Measurements from ENCODE around the gene MSI2. TPM values are rescaled to one million over a fixed set of nuclear protein-coding genes. Genes with fewer than 3 reads are reported as not detected.

MSI2 gene
- total RNA-seq, 2 experiments from 2014 or later: 107 to 111 TPM

GRCh38 chr17:57251211-57251787 is 5.0 kb upstream of the MSI2 start:
- no peak overlapping the region for H3K27ac Mint-ChIP-seq

GRCh38 chr17:57253362-57254065 is 2.8 kb upstream of the MSI2 start:
- Mint-ChIP-seq H3K9me3 (peaks cover 4% of the 10 kb centered on the region), H3K4me1 (peaks cover 24% of the 10 kb centered on the region), H3K36me3 (ENCODE audit: low read depth) (peaks cover 10% of the 10 kb centered on the region), H3K27me3 (peaks cover 11% of the 10 kb centered on the region), H3K4me3 (no peak overlapping the region), H3K27ac (no peak overlapping the region)
- POLR2A ChIA-PET: no interaction called here
- DNase-seq: no peak
- CTCF ChIA-PET: interaction anchor here (2.7 kb wide), 1 partner anchor 10 kb away, joined by 21 read pairs; no protein-coding TSS in a partner anchor

More at GRCh38 chr17:57251211-57251787, 5.0 kb upstream of the MSI2 start:
- Mint-ChIP-seq H3K4me1 (peaks cover 19% of the 10 kb centered on the region), H3K27me3 (peaks cover 14% of the 10 kb centered on the region), H3K4me3 (no peak overlapping the region), H3K36me3 (ENCODE audit: low read depth) (no peaks in the 10 kb centered on the region), H3K9me3 (peaks cover 4% of the 10 kb centered on the region)
- no peak for DNase-seq
- ChIA-PET POLR2A (interaction anchor here (1.2 kb wide), 1 partner anchor 8 kb away, joined by 3 read pairs; no protein-coding TSS in a partner anchor), CTCF (interaction anchor here (1.2 kb wide), 1 partner anchor 8 kb away, joined by 4 read pairs; no protein-coding TSS in a partner anchor)

GRCh38 chr17:57255182-57255775 is 1.0 kb upstream of the MSI2 start:
- peak overlapping the region; percentile 84 for H3K4me3 Mint-ChIP-seq
- H3K27ac Mint-ChIP-seq: peak overlapping the region; percentile 75
- peaks cover 6% of the 10 kb centered on the region for H3K27me3 Mint-ChIP-seq
- no peaks in the 10 kb centered on the region for H3K9me3 Mint-ChIP-seq
- POLR2A ChIA-PET: interaction anchor here (0.9 kb wide), 1 partner anchor 16 kb away, joined by 3 read pairs; no protein-coding TSS in a partner anchor
- H3K36me3 Mint-ChIP-seq (ENCODE audit: low read depth): peaks cover 23% of the 10 kb centered on the region
- peaks cover 41% of the 10 kb centered on the region for H3K4me1 Mint-ChIP-seq
- no peak for DNase-seq
- CTCF ChIA-PET: interaction anchor here (2.7 kb wide), 1 partner anchor 12 kb away, joined by 21 read pairs; no protein-coding TSS in a partner anchor

GRCh38 chr17:57256708-57257112 is 387 bp downstream of the MSI2 start:
- ChIA-PET POLR2A (interaction anchor here (0.9 to 3.0 kb wide), 9 partner anchors 9 to 483 kb away, joined by 3 to 21 read pairs (median 4); no protein-coding TSS in a partner anchor), CTCF (interaction anchor here (0.5 to 2.0 kb wide), 5 partner anchors 13 to 436 kb away, joined by 3 to 16 read pairs (median 6); no protein-coding TSS in a partner anchor)
- peak; percentile 54 for DNase-seq
- Mint-ChIP-seq H3K27ac (peak overlapping the region; percentile 87), H3K27me3 (peaks cover 6% of the 10 kb centered on the region), H3K4me1 (peaks cover 56% of the 10 kb centered on the region), H3K9me3 (no peaks in the 10 kb centered on the region), H3K4me3 (peak overlapping the region; percentile 86), H3K36me3 (ENCODE audit: low read depth) (peaks cover 38% of the 10 kb centered on the region)

- peak overlapping the region; percentile 87 for H3K27ac Mint-ChIP-seq
- CTCF ChIA-PET: interaction anchor here (0.6 to 2.0 kb wide), 7 partner anchors 10 to 527 kb away, joined by 3 to 16 read pairs (median 5); no protein-coding TSS in a partner anchor
- peaks cover 61% of the 10 kb centered on the region for H3K4me1 Mint-ChIP-seq
- no peaks in the 10 kb centered on the region for H3K9me3 Mint-ChIP-seq
- H3K4me3 Mint-ChIP-seq: peak overlapping the region; percentile 86
- DNase-seq: no peak
- POLR2A ChIA-PET: interaction anchor here (0.8 to 3.0 kb wide), 13 partner anchors 9 to 483 kb away, joined by 3 to 21 read pairs (median 4); partner anchors contain the start of gene AKAP1
- peaks cover 44% of the 10 kb centered on the region for H3K36me3 Mint-ChIP-seq (ENCODE audit: low read depth)
- peaks cover 6% of the 10 kb centered on the region for H3K27me3 Mint-ChIP-seq
Observed at GRCh38 chr17:57257195-57257894, 1.0 kb downstream of the MSI2 start.

GRCh38 chr17:57257895-57258851 is 1.9 kb downstream of the MSI2 start:
- POLR2A ChIA-PET: interaction anchor here (0.8 to 3.0 kb wide), 12 partner anchors 8 to 342 kb away, joined by 3 to 21 read pairs (median 4); partner anchors contain the start of gene AKAP1
- no peak for DNase-seq
- Mint-ChIP-seq H3K4me1 (peaks cover 69% of the 10 kb centered on the region), H3K27me3 (peaks cover 5% of the 10 kb centered on the region), H3K36me3 (ENCODE audit: low read depth) (peaks cover 52% of the 10 kb centered on the region), H3K9me3 (no peaks in the 10 kb centered on the region), H3K4me3 (peak overlapping the region; percentile 86), H3K27ac (peak overlapping the region; percentile 87)
- CTCF ChIA-PET: interaction anchor here (0.6 to 2.0 kb wide), 6 partner anchors 9 to 526 kb away, joined by 3 to 16 read pairs (median 5); no protein-coding TSS in a partner anchor

GRCh38 chr17:57259306-57259705 is 3.0 kb downstream of the MSI2 start:
- DNase-seq: no peak
- peaks cover 72% of the 10 kb centered on the region for H3K4me1 Mint-ChIP-seq
- ChIA-PET POLR2A (interaction anchor here (1.3 to 2.4 kb wide), 2 partner anchors 20 to 26 kb away, joined by 3 to 17 read pairs; no protein-coding TSS in a partner anchor), CTCF (interaction anchor here (2.4 kb wide), 1 partner anchor 16 kb away, joined by 8 read pairs; no protein-coding TSS in a partner anchor)
- H3K4me3 Mint-ChIP-seq: peak overlapping the region; percentile 86
- H3K9me3 Mint-ChIP-seq: no peaks in the 10 kb centered on the region
- no peak overlapping the region for H3K27ac Mint-ChIP-seq
- no peaks in the 10 kb centered on the region for H3K27me3 Mint-ChIP-seq
- peaks cover 62% of the 10 kb centered on the region for H3K36me3 Mint-ChIP-seq (ENCODE audit: low read depth)

GRCh38 chr17:57259817-57260216 is 3.5 kb downstream of the MSI2 start:
- Mint-ChIP-seq H3K4me3 (no peak overlapping the region), H3K36me3 (ENCODE audit: low read depth) (peaks cover 67% of the 10 kb centered on the region), H3K27me3 (no peaks in the 10 kb centered on the region), H3K9me3 (no peaks in the 10 kb centered on the region), H3K27ac (no peak overlapping the region), H3K4me1 (peaks cover 68% of the 10 kb centered on the region)
- CTCF ChIA-PET: interaction anchor here (2.4 kb wide), 1 partner anchor 17 kb away, joined by 8 read pairs; no protein-coding TSS in a partner anchor
- POLR2A ChIA-PET: interaction anchor here (1.3 to 1.9 kb wide), 2 partner anchors 20 to 25 kb away, joined by 3 to 4 read pairs; no protein-coding TSS in a partner anchor
- DNase-seq: no peak

GRCh38 chr17:57260325-57261083 is 4.2 kb downstream of the MSI2 start:
- H3K27ac Mint-ChIP-seq: no peak overlapping the region
- POLR2A ChIA-PET: interaction anchor here (0.8 to 1.9 kb wide), 4 partner anchors 19 to 25 kb away, joined by 3 to 4 read pairs (median 4); no protein-coding TSS in a partner anchor
- peaks cover 65% of the 10 kb centered on the region for H3K4me1 Mint-ChIP-seq
- CTCF ChIA-PET: interaction anchor here (2.4 kb wide), 1 partner anchor 17 kb away, joined by 8 read pairs; no protein-coding TSS in a partner anchor
- peaks cover 73% of the 10 kb centered on the region for H3K36me3 Mint-ChIP-seq (ENCODE audit: low read depth)
- no peaks in the 10 kb centered on the region for H3K9me3 Mint-ChIP-seq
- H3K4me3 Mint-ChIP-seq: no peak overlapping the region
- DNase-seq: no peak
- H3K27me3 Mint-ChIP-seq: no peaks in the 10 kb centered on the region

- Mint-ChIP-seq H3K27ac (no peak overlapping the region), H3K9me3 (no peaks in the 10 kb centered on the region), H3K4me1 (peaks cover 65% of the 10 kb centered on the region), H3K36me3 (ENCODE audit: low read depth) (peaks cover 79% of the 10 kb centered on the region), H3K27me3 (no peaks in the 10 kb centered on the region), H3K4me3 (no peak overlapping the region)
- CTCF ChIA-PET: interaction anchor here (2.4 kb wide), 1 partner anchor 18 kb away, joined by 8 read pairs; no protein-coding TSS in a partner anchor
- POLR2A ChIA-PET: interaction anchor here (0.8 to 1.9 kb wide), 3 partner anchors 18 to 25 kb away, joined by 3 to 4 read pairs (median 4); no protein-coding TSS in a partner anchor
- no peak for DNase-seq
Observed at GRCh38 chr17:57261084-57261461, 4.8 kb downstream of the MSI2 start.

Measured in activated CD4-positive, alpha-beta memory T cell treated with anti-CD3 and anti-CD28 coated beads, Interleukin-2, amount 10 ng/mL, durations not matched to agents 7 days and 5 days (primary cell).